ENCODE measurements around the gene MAGEA9.

GRCh38 chrX:149759824-149760223 is 21.9 kb upstream of the MAGEA9 start:
- TF ChIP-seq CTCF (IDR thresholded peaks at IDR 0.05) (no peak), EP300 (IDR thresholded peaks at IDR 0.05) (no peak)

All from tibial nerve (tissue), 4 donors.